AG10803 (cell line): ENCODE results near the gene TOP3A.
A peak's percentile ranks its signal among the peaks of the same experiment; 100 is the strongest.

ENCODE experiments used
- DNase-seq: peaks from one replicate; pipeline ENCODE4 v3.0.0; 2010; ENCODE audit warnings: low read depth
- H3K4me3 ChIP-seq: 2 replicates; pipeline ENCODE4 v1.5.1; 2011; ENCODE audit warnings: mild to moderate bottlenecking, low read length, control low read depth
- CTCF ChIP-seq: conservative IDR thresholded peaks from 2 replicates; pipeline ENCODE4 v1.5.1; 2011; ENCODE audit warnings: mild to moderate bottlenecking, low read length, control low read depth, inconsistent platforms

The TOP3A gene

DNA sequence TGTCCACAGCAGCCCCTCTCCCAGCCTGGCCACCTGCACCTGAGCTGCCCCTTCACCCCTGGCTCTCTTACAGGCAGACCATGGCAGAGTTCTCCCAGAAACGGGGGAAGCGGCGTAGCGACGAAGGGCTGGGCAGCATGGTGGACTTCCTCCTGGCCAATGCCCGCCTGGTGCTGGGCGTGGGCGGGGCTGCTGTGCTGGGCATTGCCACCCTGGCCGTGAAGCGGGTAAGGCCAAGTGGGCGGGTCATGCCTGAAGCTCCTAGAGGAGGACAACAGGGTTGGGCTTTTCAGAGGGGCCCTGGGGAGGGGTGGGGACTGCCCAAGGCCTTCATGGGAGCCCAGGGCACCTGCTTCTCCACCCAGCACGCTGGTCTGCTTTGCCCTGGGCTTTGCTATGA is 52.2 kb downstream of the TOP3A start:
- no peak for TF ChIP-seq CTCF
- no peak for DNase-seq
- H3K4me3 ChIP-seq, result no peak overlapping the region

- TF ChIP-seq CTCF, result no peak
- H3K4me3 ChIP-seq, result no peak overlapping the region; the same call in 1 of the 2 replicates
- no peak for DNase-seq
Observed at GRCh38 chr17:18262111-18262510, 52.7 kb downstream of the TOP3A start.

DNA sequence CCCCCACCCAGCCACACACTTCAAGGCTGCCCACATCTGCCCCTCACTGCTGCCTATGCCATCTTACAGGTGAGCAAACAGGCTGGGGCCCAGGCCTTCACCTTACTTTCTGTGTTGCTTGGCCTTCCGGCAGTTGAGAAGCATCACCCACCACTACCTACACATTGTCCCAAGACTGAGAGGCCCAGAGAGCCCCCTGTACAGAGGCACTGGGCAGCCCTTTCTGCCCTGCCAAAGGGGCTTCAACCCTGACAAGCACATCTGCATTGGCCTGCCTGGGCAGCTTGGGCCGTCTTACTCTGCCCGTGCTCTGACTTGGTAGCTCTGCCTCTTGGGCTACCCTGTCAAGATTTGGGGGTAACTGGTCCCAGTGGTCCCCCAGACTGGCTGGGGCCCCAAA is 53.1 kb downstream of the TOP3A start:
- no peak for TF ChIP-seq CTCF
- DNase-seq, result no peak
- peak overlapping the region; percentile 84 for H3K4me3 ChIP-seq

DNA sequence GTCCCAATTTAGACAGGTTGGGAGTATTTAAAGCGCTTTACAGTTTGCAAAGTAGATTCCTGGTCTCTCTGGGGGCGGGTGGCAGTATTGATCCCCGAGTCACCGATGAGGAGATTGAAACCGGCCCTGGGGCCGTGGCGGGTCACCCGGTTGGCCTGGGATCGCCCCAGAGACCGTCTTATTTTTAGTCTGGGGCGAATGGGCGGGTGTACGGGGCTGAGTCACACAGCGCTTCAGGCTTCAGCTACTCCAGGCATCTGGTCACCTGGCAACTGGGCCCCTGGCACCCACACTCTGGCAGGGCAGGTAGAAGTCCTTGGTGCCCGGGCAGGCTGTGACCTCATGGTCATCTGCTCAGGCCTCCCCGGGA is 53.7 kb downstream of the TOP3A start:
- TF ChIP-seq CTCF, result no peak
- DNase-seq, result peak; percentile 49
- peak overlapping the region; percentile 84 for H3K4me3 ChIP-seq

DNA sequence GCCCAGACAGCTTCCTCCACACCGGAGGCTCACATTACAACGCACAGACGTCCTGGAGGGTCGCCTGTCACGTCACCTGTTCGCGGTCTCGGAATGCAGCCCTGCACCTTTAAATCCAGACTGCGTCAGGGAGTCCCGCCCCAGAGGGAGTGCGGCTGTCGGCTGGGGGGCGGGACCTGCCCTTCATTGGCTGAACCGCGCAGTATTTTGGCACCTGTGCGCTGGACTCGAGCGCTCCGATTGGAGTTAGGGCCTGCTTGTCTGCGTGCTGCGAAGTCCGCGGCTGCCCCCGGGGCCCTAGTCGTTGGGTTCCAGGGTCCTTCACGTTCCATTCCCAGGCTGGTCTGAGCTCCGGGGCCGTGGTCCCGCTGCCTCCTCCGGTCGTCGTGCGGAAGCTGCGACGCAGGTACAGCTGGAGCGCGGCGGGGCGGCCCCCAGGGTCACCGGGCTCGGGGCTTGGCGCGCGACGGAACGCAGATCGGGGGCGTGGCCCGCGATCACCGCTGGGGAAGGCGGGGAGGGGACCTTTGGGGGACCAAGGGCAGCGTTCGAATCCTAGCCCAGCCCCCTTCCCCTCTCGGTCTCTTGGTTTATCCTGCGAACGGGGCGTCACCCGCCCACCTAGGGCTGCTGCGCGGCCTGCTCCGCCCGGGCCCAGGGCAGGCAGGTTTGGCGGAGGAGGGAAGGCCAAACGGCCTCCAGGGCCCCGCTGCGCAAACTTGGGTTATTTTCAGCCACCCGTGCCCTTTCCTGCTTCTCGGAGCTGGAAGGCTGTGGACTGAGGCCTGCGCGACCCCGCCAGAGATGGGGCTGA is 54.3 kb downstream of the TOP3A start, which contains the start of gene MIEF2:
TSS of gene MIEF2 (plus strand) at position 331 of the 814 bp plus-strand sequence. CDS start 2,059 bp downstream, outside the sequence.
- DNase-seq, result peak; percentile 93
- H3K4me3 ChIP-seq, result peak within 1 kb of the TSS; percentile 84
- no peak for TF ChIP-seq CTCF

- H3K4me3 ChIP-seq, result peak overlapping the region; percentile 84
- peak; percentile 55 for DNase-seq
- TF ChIP-seq CTCF, result no peak
Observed at GRCh38 chr17:18259621-18260331, 55.0 kb downstream of the TOP3A start.
